ENCODE results near the gene PRKG1. TPM values are rescaled to one million over a fixed set of nuclear protein-coding genes. Genes with fewer than 3 reads are reported as not detected.

The PRKG1 gene
- polyA plus RNA-seq, 3 donors: not detected

DNA sequence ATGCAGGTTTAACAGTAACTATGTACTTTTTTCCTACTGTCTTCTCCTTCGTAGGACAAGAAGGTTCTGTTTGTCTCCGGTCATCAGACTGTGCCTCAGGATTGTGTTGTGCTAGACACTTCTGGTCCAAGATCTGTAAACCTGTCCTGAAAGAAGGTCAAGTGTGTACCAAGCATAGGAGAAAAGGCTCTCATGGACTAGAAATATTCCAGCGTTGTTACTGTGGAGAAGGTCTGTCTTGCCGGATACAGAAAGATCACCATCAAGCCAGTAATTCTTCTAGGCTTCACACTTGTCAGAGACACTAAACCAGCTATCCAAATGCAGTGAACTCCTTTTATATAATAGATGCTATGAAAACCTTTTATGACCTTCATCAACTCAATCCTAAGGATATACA, 1242.2 kb downstream of the PRKG1 start:
- peaks cover 18% of the 10 kb centered on the region for H3K4me1 Mint-ChIP-seq
- intact Hi-C loops (cut with micrococcal nuclease): no loop called here
- DNase-seq: no peak
- H2AFZ ChIP-seq (ENCODE audit: insufficient read depth, low read depth, low read length, poor library complexity, severe bottlenecking): no peak overlapping the region
- TF ChIP-seq, protein P1, sequence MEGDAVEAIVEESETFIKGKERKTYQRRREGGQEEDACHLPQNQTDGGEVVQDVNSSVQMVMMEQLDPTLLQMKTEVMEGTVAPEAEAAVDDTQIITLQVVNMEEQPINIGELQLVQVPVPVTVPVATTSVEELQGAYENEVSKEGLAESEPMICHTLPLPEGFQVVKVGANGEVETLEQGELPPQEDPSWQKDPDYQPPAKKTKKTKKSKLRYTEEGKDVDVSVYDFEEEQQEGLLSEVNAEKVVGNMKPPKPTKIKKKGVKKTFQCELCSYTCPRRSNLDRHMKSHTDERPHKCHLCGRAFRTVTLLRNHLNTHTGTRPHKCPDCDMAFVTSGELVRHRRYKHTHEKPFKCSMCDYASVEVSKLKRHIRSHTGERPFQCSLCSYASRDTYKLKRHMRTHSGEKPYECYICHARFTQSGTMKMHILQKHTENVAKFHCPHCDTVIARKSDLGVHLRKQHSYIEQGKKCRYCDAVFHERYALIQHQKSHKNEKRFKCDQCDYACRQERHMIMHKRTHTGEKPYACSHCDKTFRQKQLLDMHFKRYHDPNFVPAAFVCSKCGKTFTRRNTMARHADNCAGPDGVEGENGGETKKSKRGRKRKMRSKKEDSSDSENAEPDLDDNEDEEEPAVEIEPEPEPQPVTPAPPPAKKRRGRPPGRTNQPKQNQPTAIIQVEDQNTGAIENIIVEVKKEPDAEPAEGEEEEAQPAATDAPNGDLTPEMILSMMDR (IDR thresholded peaks at IDR 0.05): no peak
- peaks cover 0 to 8% of the 10 kb centered on the region in 2 donors for H3K9me3 ChIP-seq (replicated peaks in 1 of 2; ENCODE audit: control insufficient read depth in 1 of 2, insufficient read depth in 1 of 2, low read length in 2 of 2)
- peaks cover 0 to 10% of the 10 kb centered on the region in 2 donors for H3K4me1 ChIP-seq (ENCODE audit: control insufficient read depth in 1 of 2, insufficient read depth in 2 of 2, low read length in 2 of 2)
- H3K36me3 ChIP-seq (replicated peaks in 1 of 2; ENCODE audit: control insufficient read depth in 1 of 2, insufficient read depth in 2 of 2, low read length in 2 of 2): no peaks in the 10 kb centered on the region
- peaks cover 40 to 48% of the 10 kb centered on the region in 2 donors for H3K27me3 ChIP-seq (ENCODE audit: control insufficient read depth in 2 of 2, insufficient read depth in 2 of 2, low read length in 2 of 2)
- H3K9ac ChIP-seq (ENCODE audit: insufficient read depth, low read length, poor library complexity, severe bottlenecking): no peak overlapping the region
- peaks cover 40 to 42% (median 41%) of the 10 kb centered on the region in 3 donors for H3K27me3 Mint-ChIP-seq (ENCODE audit: low read depth in 3 of 3)
- H3K4me3 Mint-ChIP-seq: no peak overlapping the region
- no peaks in the 10 kb centered on the region for H3K79me2 ChIP-seq (ENCODE audit: insufficient read depth, low read length)
- no peak overlapping the region for H3K27ac ChIP-seq (ENCODE audit: low read depth in 1 of 2, low read length in 2 of 2)
- no peak overlapping the region for H3K4me3 ChIP-seq (replicated peaks in 1 of 3; ENCODE audit: low read depth in 2 of 3, low read length in 3 of 3)
- H3K9me3 Mint-ChIP-seq: peaks cover 0 to 6% (median 2%) of the 10 kb centered on the region in 7 donors
- H3K4me2 ChIP-seq (replicated peaks; ENCODE audit: extremely low read depth, low read length, poor library complexity, severe bottlenecking): no peak overlapping the region
- H3K27ac Mint-ChIP-seq: no peak overlapping the region
- peaks cover 2 to 6% of the 10 kb centered on the region in 2 donors for H3K36me3 Mint-ChIP-seq
- H4K20me1 ChIP-seq (ENCODE audit: insufficient read depth, low read length): no peaks in the 10 kb centered on the region
- WGBS (ENCODE audit: insufficient coverage): 100% methylated on average over 1 of the region's 4 CpGs

DNA sequence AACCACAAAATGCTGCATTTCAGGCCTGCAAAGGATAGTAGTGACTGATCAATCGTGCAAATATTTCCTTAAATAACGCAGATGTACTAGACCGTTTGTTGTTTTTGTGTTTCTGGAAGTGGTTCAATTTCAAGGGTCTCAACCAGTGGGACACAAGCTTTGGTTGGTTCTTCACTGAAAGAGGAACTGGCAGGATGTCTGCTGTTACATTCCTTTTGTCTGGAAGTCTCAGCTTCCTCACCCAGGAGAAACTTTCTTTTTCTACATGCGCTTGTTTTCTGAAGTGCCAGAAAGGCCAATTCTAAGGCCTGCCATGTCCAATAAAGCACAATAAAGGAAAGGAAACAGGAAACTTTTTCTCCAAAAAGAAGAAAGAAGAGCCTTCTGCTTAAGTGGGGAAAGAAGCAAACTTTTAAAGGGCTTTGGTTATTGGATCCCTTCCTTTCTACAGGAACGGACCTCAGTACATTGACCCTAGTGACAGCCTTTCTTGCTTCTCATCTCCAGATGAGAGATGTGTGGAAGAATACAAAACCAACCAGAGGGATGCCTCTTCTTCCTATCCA, 1243.9 kb downstream of the PRKG1 start:
- no peak overlapping the region for H2AFZ ChIP-seq (ENCODE audit: insufficient read depth, low read depth, low read length, poor library complexity, severe bottlenecking)
- H3K27me3 ChIP-seq (ENCODE audit: control insufficient read depth in 2 of 2, insufficient read depth in 2 of 2, low read length in 2 of 2): peaks cover 25 to 31% of the 10 kb centered on the region in 2 donors
- H3K27me3 Mint-ChIP-seq (ENCODE audit: low read depth in 3 of 3): peaks cover 25 to 27% (median 27%) of the 10 kb centered on the region in 3 donors
- TF ChIP-seq, protein P1 (IDR thresholded peaks at IDR 0.05): no peak
- H3K27ac ChIP-seq (ENCODE audit: low read depth in 1 of 2, low read length in 2 of 2): no peak overlapping the region
- H3K9me3 ChIP-seq (replicated peaks in 1 of 2; ENCODE audit: control insufficient read depth in 1 of 2, insufficient read depth in 1 of 2, low read length in 2 of 2): peaks cover 0 to 8% of the 10 kb centered on the region in 2 donors
- no peak overlapping the region for H3K4me3 ChIP-seq (replicated peaks in 1 of 3; ENCODE audit: low read depth in 2 of 3, low read length in 3 of 3)
- H3K4me1 ChIP-seq (ENCODE audit: control insufficient read depth in 1 of 2, insufficient read depth in 2 of 2, low read length in 2 of 2): peaks cover 0 to 10% of the 10 kb centered on the region in 2 donors
- peaks cover 2 to 6% of the 10 kb centered on the region in 2 donors for H3K36me3 Mint-ChIP-seq
- H3K4me3 Mint-ChIP-seq: no peak overlapping the region
- 68% methylated on average over 3 of the region's 5 CpGs for WGBS (ENCODE audit: insufficient coverage)
- no peak overlapping the region for H3K4me2 ChIP-seq (replicated peaks; ENCODE audit: extremely low read depth, low read length, poor library complexity, severe bottlenecking)
- no peak for DNase-seq
- intact Hi-C loops (cut with micrococcal nuclease): no loop called here
- no peaks in the 10 kb centered on the region for H3K36me3 ChIP-seq (replicated peaks in 1 of 2; ENCODE audit: control insufficient read depth in 1 of 2, insufficient read depth in 2 of 2, low read length in 2 of 2)
- no peaks in the 10 kb centered on the region for H3K79me2 ChIP-seq (ENCODE audit: insufficient read depth, low read length)
- no peak overlapping the region for H3K9ac ChIP-seq (ENCODE audit: insufficient read depth, low read length, poor library complexity, severe bottlenecking)
- H3K9me3 Mint-ChIP-seq: peaks cover 0 to 6% (median 2%) of the 10 kb centered on the region in 7 donors
- H4K20me1 ChIP-seq (ENCODE audit: insufficient read depth, low read length): no peaks in the 10 kb centered on the region
- peaks cover 15% of the 10 kb centered on the region for H3K4me1 Mint-ChIP-seq
- H3K27ac Mint-ChIP-seq: no peak overlapping the region
